HL-60 (cell line): ENCODE results near the gene MICAL2.

ENCODE experiments used
- DNase-seq, 2 experiments: peaks; one replicate each; pipeline ENCODE4 v3.0.0-alpha.2; 2010 to 2020; ENCODE audit warnings: low read depth in 1 of 2, low spot score in 1 of 2
- H3K27ac ChIP-seq: fragments of 250-450 bp; sonication (Bioruptor Pico); replicated peaks from 2 replicates; pipeline ENCODE4 v1.5.1; 2020; ENCODE audit warnings: mild to moderate bottlenecking, moderate library complexity
- H3K27me3 ChIP-seq: fragments of 250-450 bp; sonication (Bioruptor Pico); 2 replicates; pipeline ENCODE4 v1.5.1; 2021; ENCODE audit warnings: mild to moderate bottlenecking, moderate library complexity; ENCODE audit not compliant: insufficient read depth, poor library complexity, severe bottlenecking
- H3K4me3 ChIP-seq: replicated peaks from 2 replicates; pipeline ENCODE4 v1.5.1; 2011; ENCODE audit warnings: mild to moderate bottlenecking, control low read depth, low read length; ENCODE audit not compliant: insufficient read depth
- GABPA ChIP-seq: IDR thresholded peaks from 2 replicates; pipeline ENCODE4 v1.6.1; 2012; ENCODE audit warnings: low read depth
- POLR2AphosphoS5 ChIP-seq: IDR thresholded peaks from 2 replicates; pipeline ENCODE4 v1.6.1; 2012; ENCODE audit warnings: low read depth
- SPI1 ChIP-seq: IDR thresholded peaks from 2 replicates; pipeline ENCODE4 v1.6.1; 2012; ENCODE audit warnings: low read depth, mild to moderate bottlenecking, borderline replicate concordance
- TF ChIP-seq, protein P1 (sequence below): IDR thresholded peaks from one replicate; pipeline ENCODE4 v1.5.1; 2011; ENCODE audit warnings: low read length, control low read depth, inconsistent platforms; ENCODE audit not compliant: insufficient read depth
- TF ChIP-seq, protein P2 (sequence below): IDR thresholded peaks from 2 replicates; pipeline ENCODE4 v1.6.1; 2012; ENCODE audit warnings: low read depth; ENCODE audit not compliant: insufficient replicate concordance

Gene MICAL2

DNA sequence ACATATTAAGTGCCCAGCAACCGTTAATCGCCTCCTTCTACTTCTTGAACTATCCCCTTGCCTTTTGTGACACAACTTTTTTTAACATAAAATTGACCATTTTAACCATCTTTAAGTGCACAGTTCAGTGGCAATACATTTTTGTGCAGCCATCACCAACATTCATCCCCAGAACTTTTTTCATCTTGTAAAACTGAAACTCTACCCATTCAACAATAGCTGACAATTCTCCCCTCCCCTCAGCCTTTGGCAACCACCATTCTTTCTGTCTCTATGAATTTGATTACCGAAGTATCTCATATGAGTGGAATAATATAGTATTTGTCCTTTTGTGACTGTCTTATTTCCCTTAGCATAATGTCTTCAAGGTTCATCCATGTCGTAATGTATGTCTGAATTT, 66.0 kb downstream of the MICAL2 start:
- no peak overlapping the region for H3K27ac ChIP-seq
- H3K27me3 ChIP-seq: no peaks in the 10 kb centered on the region
- no peak for TF ChIP-seq POLR2AphosphoS5
- TF ChIP-seq, protein P1, sequence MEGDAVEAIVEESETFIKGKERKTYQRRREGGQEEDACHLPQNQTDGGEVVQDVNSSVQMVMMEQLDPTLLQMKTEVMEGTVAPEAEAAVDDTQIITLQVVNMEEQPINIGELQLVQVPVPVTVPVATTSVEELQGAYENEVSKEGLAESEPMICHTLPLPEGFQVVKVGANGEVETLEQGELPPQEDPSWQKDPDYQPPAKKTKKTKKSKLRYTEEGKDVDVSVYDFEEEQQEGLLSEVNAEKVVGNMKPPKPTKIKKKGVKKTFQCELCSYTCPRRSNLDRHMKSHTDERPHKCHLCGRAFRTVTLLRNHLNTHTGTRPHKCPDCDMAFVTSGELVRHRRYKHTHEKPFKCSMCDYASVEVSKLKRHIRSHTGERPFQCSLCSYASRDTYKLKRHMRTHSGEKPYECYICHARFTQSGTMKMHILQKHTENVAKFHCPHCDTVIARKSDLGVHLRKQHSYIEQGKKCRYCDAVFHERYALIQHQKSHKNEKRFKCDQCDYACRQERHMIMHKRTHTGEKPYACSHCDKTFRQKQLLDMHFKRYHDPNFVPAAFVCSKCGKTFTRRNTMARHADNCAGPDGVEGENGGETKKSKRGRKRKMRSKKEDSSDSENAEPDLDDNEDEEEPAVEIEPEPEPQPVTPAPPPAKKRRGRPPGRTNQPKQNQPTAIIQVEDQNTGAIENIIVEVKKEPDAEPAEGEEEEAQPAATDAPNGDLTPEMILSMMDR: no peak
- no peak for TF ChIP-seq GABPA
- TF ChIP-seq SPI1: no peak
- TF ChIP-seq, protein P2, sequence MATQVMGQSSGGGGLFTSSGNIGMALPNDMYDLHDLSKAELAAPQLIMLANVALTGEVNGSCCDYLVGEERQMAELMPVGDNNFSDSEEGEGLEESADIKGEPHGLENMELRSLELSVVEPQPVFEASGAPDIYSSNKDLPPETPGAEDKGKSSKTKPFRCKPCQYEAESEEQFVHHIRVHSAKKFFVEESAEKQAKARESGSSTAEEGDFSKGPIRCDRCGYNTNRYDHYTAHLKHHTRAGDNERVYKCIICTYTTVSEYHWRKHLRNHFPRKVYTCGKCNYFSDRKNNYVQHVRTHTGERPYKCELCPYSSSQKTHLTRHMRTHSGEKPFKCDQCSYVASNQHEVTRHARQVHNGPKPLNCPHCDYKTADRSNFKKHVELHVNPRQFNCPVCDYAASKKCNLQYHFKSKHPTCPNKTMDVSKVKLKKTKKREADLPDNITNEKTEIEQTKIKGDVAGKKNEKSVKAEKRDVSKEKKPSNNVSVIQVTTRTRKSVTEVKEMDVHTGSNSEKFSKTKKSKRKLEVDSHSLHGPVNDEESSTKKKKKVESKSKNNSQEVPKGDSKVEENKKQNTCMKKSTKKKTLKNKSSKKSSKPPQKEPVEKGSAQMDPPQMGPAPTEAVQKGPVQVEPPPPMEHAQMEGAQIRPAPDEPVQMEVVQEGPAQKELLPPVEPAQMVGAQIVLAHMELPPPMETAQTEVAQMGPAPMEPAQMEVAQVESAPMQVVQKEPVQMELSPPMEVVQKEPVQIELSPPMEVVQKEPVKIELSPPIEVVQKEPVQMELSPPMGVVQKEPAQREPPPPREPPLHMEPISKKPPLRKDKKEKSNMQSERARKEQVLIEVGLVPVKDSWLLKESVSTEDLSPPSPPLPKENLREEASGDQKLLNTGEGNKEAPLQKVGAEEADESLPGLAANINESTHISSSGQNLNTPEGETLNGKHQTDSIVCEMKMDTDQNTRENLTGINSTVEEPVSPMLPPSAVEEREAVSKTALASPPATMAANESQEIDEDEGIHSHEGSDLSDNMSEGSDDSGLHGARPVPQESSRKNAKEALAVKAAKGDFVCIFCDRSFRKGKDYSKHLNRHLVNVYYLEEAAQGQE: no peak
- DNase-seq: no peak
- H3K4me3 ChIP-seq: no peak overlapping the region

DNA sequence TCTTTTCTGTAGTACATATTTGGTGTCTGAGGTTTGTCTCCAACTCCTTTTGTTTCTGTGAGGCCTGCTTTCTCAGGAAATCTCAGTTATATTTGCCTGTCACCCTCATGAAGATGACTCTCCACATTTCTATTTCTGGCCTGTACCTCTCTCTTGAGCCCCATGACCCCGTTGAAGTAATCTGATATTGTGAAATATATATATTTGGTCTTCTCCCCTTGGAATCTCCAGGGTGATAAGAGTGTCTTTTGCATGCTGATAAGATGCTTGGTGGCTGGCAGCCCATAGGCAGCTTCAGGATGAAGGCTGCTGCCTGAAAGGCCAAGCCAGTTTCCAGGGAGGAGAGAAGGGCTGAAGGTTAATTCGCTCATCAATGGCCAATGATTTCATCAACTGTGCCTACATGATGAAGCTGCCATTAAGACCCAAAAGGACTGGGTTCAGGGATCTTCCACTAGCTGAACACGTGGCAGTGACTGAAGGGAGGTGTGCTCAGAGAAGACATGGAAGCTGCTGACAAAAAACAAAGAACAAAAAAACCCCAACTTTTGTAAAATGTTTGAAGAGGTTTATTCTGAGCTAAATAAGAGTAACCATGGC, 67.4 kb downstream of the MICAL2 start:
- no peak overlapping the region for H3K4me3 ChIP-seq
- no peak overlapping the region for H3K27ac ChIP-seq
- TF ChIP-seq, protein P2: no peak
- TF ChIP-seq POLR2AphosphoS5 (no peak), SPI1 (no peak), GABPA (no peak)
- TF ChIP-seq, protein P1: no peak
- no peaks in the 10 kb centered on the region for H3K27me3 ChIP-seq
- no peak for DNase-seq

- H3K27ac ChIP-seq: no peak overlapping the region
- DNase-seq: no peak
- H3K4me3 ChIP-seq: no peak overlapping the region
- TF ChIP-seq POLR2AphosphoS5: no peak
- TF ChIP-seq GABPA: no peak
- TF ChIP-seq SPI1: no peak
- TF ChIP-seq, protein P2: no peak
- TF ChIP-seq, protein P1: no peak
- H3K27me3 ChIP-seq: no peaks in the 10 kb centered on the region
These were observed 68.6 kb downstream of the MICAL2 start for GRCh38 chr11:12179019-12179418.
